OCI-LY7 (cell line): ENCODE measurements around the gene SLCO2A1.

ENCODE experiments used
- CTCF ChIP-seq: fragments of 200-600 bp; sonication (generic); conservative IDR thresholded peaks from 2 replicates; pipeline ENCODE4 v1.5.1; 2014; ENCODE audit warnings: mild to moderate bottlenecking, antibody characterized with exemption, low read length, moderate library complexity, mixed read lengths
- EZH2phosphoT487 ChIP-seq: fragments of 200-600 bp; sonication (generic); IDR thresholded peaks from 2 replicates; pipeline ENCODE4 v1.6.1; 2018; ENCODE audit warnings: low read depth, borderline replicate concordance, mild to moderate bottlenecking, mixed run types, antibody characterized with exemption, low read length, moderate library complexity, mixed read lengths

GRCh38 chr3:134068429-134068828, 38.7 kb upstream of the SLCO2A1 start:
- TF ChIP-seq CTCF (no peak), EZH2phosphoT487 (no peak)
